Activated CD8-positive, alpha-beta memory T cell treated with anti-CD3 and anti-CD28 coated beads, Interleukin-2, amount 50 U/mL, for 1 hour (primary cell): ENCODE measurements around the gene AGO3.
"Not testable (repeated sequence)": the region's sequence is repeated elsewhere in the genome, so short reads cannot be mapped to it uniquely, and the experiment has no call there.

Source experiments
- DNase-seq: peaks from one replicate; pipeline ENCODE4 v3.0.0-alpha.2; 2020; ENCODE audit errors: extremely low read depth

Gene AGO3

DNA sequence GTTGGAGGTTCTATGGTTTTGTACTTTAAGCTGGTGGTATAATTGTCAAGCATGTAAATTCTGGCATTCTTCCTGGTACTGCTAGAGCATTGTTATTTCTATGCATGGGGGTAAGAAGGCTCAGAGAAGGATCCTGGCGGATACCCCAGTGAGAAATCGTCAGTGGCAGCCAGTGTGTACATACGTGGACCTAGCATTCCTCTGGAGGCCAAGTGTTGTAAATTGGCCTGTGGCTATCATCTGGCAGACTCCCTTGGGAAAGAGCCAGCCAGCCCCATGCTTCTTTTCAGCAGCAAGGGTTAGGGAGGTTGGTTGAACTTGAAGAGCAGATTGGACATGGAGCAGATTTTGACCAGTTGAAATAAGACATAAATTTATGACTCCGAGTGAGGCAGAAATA, 5.2 kb upstream of the AGO3 start:
- no peak for DNase-seq

DNA sequence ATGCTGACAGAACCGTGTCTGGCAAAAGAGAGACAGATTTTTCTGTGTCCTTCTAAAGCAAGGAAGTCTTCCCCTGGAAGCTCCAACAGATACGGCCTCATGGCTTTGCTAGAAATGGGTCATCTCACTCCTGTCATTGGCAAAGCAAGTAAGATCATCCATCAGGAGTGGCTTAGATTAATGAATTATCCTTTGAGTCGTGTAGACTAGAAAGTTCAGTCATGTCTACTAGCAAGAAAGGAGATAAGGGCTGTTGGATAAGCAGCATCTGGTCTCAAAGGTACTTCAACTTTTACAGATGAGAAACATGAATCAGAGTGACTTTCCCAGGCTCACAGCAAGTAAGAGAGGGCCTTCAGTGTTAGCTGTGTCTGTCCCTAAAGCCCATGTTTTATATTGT, 3.4 kb upstream of the AGO3 start:
- DNase-seq, result no peak

DNA sequence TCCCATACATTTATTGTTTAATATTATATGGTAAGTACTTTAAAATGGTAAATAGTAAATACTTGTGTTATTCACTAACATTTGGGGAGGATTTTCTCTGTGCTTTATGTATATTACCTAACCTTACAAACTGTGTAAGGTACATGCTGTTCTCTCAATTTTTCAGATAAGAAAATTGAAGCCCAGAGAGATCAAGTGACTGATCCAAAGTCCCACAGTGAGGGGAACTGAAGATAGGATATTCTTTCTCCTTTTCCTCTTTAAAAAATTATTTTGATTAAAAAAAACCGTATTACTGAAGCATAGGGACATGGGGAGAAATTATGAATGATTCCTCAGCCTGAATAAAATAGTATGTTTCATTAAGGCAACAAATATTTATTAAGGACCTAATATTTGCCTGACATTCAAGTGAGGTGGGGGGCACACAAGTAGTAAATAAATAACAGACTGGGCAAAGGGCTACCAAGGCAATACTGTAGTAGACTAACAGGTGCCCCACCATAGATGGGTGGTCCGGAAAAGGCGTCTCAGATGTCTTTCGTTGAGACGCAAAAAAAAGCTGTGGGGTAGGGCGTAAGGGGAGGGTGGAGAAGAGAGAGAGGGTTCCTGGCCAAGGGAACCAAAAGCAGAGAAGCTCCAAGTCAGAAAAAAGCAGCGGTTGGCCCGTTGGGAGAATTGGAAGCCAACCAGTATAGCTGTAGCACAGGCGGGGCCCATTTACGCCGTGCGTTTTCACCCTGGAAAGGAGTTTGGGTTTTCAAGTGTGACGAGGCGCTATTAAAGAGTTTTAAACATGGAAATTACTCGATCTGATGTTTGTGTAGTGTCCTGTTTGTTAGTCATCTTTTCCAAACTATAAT, 944 bp upstream of the AGO3 start:
- DNase-seq, result no peak

DNA sequence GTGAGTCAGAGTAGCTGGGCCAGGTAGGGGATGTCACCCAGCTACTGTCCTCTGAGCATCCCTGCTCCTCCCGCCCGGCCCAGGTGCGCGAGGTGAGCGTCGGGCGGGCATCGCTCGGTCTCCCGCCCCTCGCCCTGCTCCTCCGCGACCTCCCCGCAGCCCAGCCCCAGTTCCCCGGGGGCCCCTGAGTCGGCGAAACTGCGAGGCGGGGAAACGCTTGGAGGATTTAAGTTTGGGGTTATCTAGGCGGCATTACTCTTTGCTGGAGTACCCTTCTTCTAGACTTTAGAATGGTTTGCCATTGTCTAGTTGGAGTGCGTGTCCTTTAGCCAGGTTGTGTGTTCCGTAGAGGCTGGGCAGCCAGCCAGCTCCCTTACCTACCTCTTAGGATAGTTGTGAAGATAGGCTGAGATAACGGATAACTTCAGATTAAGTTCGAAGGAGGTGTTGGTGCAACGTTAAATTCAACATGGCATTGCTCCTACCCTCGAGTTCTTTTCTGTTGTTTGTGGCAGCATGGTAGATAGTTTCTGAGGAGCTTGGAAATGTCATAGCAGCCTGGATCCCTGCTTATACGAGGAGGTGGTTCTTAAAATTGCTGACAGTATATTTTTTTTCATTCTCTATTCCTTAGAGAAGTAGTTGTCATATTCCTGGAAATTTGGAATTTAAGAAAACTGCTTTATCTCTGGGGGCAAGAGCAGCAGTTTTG, 697 bp downstream of the AGO3 start:
- DNase-seq, result no peak

DNA sequence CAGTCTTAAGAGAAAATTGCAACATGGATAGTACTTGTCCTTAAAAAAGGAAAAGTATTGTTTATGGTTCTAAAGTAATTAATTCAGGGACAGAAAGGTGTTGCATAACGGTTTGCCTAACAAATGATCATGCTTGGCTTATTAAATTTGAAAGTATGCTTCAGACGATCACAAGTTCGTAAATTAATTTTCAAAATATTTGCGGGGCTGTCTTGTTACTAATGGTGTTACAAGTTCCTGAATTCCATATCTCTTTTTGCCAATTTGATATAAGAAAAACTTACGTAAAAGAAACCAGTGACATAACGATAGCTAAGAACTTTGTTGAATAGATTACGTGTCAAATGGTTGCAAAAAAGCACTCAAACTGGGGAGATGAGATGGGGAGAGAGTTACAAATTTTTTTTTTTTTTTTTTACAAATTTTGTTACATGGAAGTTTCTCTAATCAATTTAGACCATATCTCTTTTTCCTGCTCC, 1.3 kb downstream of the AGO3 start:
- no peak for DNase-seq

DNA sequence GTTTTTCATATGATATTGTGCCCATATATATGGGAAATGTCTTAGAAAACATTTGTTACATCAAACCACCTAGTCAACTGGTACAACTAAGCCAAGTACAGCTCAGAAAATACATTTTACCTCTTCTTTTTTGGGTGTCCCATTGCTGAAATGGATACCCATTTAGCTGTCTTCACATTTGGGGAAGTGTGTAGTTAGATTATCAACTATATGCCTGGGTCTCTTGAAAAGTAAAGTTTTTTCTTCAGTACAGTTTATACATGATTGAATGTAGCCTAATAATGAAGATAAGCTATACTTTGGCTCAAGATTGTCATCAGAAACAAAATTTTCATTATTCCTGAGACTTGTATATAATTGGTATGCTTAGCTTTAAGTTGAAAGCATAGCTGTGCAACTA, 2.0 kb downstream of the AGO3 start:
- DNase-seq, result no peak

DNA sequence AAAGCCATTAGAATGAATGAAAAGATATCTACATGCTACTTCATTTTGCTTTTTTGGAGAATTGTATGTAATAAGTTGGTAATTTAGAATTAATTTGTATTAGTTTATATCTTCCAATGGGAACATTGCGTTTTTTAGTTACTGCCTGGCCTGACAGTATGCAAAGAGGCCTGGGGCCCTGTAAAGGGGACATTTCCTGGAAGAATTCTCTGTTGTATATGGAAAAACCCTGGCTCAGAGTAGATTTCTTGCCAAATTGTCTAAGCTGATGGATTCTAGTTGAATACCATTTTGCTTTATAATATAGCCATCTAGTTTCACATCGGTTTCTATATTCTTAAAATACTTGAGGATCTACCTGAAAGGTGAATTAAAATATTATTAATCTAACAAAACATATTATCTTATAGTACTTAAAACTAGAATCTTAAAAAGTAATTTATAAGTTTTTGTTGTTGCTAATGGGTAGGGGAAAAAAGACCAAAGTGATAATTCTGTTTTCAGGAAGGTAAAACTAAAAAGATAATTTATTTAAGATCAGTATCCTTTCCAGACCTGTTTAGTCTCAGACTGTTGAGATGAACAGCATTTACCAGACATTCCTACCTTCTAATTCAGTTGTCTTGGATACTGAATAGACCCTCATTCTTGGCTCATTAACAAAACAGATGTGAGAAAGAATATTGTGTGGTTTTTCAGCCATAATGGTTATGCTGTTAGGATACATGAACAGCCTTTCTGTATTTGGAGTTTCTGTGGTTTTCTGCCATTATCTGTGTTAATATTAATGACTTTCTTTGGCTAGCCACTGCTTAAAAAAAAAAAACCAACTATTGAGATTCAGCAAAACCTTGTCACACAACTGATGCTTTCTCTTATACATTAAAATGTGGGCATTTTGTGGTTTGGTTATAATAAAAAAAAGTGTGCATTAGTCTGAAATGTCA, 4.8 kb downstream of the AGO3 start:
- no peak for DNase-seq

DNA sequence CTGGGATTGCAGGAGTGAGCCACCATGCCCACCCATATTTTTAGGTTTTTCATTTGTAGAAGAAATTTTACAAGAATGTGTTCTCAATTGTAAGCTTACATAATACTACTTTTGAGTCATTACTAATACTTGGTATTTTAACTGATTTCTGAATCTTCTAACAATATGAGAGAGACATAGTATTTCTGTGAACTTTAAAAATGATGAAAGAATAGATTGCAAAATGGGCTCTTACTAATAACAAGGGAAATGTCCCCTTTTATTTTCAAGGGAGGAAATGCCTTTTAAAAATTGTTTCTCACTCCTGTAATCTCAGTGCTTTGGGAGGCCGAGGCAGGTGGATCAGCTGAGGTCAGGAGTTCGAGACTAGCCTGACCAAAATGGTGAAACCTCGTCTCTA, 5.9 kb downstream of the AGO3 start:
- no peak for DNase-seq

DNA sequence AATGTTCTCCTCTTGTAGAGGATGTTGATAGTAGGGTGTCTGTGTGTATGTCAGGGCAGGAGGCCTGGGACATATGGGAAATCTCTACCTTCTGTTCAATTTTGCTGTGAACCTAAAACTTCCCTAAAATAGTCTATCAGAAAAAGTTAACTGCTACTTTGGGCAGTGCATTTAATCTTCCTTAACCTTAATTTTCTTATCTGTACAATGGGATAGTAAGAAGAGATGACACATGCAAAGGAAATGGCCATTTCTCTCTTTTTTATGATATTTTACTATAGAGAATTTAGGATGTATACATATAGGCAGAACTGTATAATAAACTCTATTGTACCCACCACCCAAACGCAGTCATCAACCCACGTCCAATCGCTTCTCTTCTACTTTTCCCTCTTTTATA, 8.6 kb downstream of the AGO3 start:
- no peak for DNase-seq

DNA sequence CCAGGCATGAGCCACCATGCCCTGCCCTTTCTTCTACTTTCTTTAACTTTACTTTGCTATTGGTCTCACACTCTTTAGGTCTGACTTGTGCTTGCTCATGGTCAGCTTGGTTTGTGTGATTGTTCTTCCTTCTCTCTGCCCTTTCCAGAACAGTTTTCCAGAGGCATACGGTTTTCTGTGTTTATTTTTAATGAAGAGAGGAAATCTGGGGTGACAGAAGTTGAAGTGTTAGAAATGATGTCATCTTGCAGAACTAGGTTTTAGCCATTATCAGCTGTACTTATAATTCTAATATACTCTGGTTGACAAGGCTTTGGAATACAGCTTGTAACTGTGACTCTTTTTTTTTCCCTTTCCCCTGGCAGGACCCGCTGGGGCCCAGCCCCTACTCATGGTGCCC, 14.4 kb downstream of the AGO3 start:
- DNase-seq, result no peak

DNA sequence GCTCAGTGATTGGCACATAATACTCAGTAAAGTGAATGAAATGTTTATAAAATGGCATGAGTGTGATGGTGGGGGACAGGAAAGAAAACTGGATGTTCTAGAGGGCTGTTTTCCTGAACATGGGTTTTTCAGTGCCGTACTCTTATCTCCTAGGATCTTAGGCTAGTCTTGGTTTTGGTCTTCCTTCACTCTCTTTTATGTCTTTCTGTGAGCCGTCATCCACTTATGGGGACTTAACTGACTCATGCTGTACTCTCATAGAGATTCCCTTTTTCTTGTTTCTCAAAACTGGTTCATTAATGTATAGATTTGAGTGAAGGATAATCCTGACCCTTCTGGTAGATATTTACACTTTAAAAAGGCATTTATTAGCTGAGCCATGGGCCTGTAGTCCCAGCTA, 16.6 kb downstream of the AGO3 start:
- DNase-seq, result no peak

DNA sequence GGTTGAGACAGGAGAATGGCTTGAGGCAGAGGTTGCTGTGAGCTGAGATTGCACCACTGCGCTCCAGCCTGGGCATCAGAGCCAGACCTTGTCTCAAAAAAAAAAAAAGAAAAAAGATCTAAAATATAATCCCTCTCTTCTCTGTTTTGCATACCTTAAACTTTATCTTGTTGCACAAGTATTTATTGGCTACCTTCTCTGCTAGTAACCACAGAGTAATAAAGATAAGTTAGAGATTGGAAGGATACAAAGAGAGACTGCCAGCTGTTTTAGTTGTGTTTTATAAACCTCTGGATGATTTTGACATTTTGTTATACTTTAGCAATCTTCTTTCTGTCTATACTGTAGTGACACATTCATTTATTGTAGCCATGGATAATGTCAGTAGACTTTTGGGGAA, 27.7 kb downstream of the AGO3 start:
- DNase-seq, result no peak

DNA sequence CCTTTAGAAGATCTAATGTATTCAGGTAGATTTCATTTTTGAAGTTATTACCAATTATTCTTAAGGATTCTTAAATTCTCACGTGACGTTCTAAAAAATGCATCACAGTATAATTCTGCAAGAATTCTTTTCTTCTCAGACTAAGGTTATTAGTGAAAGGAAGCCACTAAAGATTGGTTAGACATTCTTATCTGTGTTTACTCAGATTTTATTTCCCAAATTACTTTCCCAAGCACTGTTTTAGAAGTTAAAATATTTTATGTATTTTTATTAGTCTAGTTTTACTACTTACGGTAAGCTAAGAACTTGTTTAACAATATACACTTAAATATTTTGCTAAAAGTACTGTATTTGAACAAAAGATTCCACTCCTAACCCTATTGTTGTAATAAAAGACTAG, 28.4 kb downstream of the AGO3 start:
- no peak for DNase-seq

DNA sequence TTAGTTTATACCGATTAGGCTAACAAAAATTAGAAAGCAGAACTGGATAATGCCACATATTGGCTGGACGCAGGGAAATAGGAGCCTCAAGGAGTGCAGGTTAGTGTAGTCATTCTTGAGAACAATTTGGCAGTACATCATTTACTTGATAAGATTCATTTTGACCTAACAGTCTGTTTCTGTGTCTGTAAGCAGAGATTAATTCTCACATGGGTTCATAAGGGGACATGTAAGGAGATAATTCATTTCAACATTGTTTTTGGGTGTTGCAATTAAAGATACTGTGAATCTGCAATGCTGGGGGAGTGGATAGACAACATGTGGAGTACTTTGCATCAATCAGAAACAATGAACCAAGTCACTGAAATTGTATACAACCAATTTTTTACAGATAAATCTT, 32.0 kb downstream of the AGO3 start:
- no peak for DNase-seq

DNA sequence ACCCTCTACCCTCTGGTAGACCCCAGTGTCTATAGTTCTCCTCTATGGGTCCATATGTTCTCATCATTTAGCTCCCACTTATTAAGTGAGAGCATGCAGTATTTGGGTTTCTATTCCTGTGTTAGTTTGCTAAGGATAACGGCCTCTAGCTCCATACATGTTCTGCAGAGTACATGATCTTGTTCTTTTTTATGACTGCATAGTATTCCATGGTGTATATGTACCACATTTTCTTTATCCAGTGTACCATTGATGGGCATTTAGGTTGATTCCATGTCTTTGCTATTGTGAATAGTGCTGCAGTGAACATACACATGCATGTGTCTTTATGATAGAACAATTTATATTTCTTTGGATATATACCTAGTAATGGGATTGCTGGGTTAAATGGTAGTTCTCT, 33.4 kb downstream of the AGO3 start:
- DNase-seq, result not testable (repeated sequence)

DNA sequence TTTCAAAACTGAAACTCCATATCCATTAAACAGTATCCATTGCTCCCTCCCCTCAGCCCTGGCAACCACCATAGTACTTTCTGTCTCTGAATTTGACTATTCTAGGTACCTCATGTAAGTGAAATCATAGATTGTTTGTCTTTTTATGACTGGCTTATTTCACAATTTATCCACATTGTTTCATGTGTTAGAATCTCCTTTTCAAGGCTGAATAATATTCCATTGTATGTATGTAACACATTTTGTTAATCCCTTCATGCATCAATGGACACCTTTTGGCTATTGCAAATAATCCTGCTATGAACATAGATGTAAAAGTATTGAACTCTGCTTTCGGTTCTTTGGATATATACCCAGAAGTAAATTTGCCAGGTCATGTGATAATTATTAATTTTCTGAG, 37.5 kb downstream of the AGO3 start:
- no peak for DNase-seq

DNA sequence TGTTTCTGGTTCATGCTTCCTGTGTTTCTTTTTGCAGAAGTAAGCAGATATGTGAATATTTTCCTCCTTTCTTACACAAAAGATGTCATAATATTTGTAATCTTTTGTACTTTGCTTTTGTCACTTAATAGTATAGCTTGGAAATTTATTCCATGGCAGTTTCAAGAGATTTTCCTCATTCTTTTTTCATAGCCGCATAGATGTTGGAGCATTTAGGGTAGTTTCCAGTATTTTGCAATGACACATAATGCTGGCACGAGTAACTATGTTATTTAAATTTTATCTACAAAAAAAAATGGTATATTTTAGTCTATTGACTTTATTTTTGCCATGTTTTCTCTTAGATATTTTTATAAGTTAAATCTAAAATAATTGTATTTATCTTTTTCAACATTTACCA, 40.7 kb downstream of the AGO3 start:
- no peak for DNase-seq

DNA sequence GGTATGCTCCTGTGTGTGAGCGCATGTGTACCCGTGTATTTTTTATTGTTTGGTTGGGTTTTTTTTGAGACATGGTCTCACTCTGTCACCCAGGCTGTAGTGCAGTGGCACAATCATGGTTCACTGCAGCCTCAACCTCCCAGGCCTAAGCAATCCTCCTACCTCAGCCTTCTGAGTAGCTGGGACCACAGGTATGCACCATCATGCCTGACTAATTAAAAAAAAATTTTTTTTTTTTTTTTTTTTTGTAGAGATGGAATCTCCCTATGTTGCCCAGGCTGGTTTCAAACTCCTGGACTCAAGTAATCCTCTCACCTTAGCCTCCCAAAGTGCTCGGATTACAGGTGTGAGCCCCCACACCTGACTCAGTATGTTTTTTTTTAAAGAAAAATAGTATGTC, 41.7 kb downstream of the AGO3 start:
- DNase-seq, result not testable (repeated sequence)

DNA sequence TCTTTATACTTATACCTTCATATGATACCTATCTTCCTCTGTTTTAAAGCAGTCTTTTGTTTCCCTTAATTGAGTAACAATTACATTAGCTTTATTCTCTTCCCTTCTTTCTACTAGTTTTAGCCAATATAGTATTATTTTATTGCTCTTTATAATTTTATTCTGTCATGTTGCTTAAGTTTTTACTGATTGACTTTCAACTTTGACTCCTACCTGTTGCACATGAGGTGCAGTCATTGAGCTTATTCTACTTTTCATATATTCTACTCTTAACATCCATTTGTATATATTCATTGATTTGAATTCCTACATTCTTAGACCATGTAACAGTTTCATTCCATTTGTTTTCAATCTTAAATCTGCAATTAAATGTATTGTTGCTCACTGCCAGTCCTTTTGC, 49.2 kb downstream of the AGO3 start:
- DNase-seq, result no peak

DNA sequence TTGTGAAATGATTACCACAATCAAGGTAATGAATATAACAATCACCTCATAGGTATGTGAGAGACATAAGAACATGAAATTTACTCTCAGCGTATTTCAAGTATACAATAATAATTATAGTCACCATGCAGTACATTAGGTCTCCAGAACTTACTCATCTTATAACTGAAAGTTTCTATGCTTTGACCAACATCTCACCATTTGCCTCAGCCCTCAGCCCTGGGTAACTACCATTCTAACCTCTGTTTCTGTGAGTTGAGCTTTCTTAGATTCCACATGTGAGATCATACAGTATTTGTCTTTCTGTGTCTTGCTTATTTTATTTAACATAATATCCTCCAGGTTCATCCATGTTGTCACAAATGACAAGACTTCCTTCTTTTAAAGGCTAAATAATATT, 57.3 kb downstream of the AGO3 start:
- no peak for DNase-seq

DNA sequence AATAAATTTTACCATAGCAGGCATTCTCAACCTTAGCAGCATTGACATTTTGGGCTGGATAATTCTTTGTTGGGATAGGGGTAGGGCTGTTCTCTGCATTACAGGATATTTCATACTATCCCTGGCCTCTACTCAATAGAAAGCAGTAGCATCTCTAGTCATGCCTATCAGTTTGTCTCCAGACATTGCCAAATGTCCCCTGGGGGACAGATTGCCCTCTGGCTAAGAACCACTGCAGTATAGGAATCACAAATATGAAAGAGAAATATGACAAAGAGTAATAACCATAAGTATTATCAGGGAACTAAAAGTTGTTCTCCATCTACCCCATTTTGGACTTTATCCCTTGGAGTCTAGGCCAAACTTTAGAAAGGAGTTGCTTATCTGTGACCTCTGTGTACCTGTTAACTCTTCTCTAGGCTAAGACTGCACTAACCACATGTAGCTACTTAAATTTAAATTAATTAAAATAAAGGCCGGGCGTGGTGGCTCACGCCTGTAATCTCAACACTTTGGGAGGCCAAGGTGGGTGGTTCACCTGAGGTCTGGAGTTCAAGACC, 76.1 kb downstream of the AGO3 start:
- no peak for DNase-seq

DNA sequence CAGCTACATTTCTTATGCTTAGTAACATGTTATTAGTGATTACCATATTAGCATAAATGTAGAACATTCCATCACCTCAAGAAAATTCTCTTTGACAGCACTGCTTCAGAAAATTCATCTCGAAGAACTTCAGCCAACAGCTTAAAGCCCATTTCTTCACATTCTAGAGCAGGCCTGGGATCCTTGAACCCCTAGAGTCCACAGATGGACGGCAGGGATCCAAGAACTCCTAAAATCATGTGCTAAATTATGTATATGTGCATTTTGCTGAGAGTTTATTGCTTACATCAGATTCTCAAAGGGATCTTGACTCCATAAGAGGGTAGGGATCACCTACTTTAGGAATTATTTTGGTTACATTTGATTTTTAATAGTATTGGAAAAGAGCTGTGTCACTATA, 76.8 kb downstream of the AGO3 start:
- no peak for DNase-seq
